ENCODE results near the gene SF3B1.

SF3B1 gene

GRCh38 chr2:197388866-197389587, 45.8 kb downstream of the SF3B1 start:
- H4K20me1 ChIP-seq (ENCODE audit: insufficient read depth, low read length, poor library complexity, severe bottlenecking): peaks cover 5% of the 10 kb centered on the region
- TF ChIP-seq EZH2phosphoT487 (IDR thresholded peaks at IDR 0.05; ENCODE audit: borderline replicate concordance): no peak
- TF ChIP-seq CTCF (conservative IDR thresholded peaks at IDR 0.05; ENCODE audit: low read length): no peak

GRCh38 chr2:197387179-197387578, 47.6 kb downstream of the SF3B1 start:
- H2AFZ ChIP-seq (ENCODE audit: low read length): no peak overlapping the region
- TF ChIP-seq EZH2phosphoT487 (IDR thresholded peaks at IDR 0.05; ENCODE audit: borderline replicate concordance) (no peak), CTCF (conservative IDR thresholded peaks at IDR 0.05; ENCODE audit: low read length) (no peak)
- H3K4me1 ChIP-seq (ENCODE audit: insufficient read depth, low read length, poor library complexity, severe bottlenecking): peaks cover 12% of the 10 kb centered on the region
- no peak overlapping the region for H3K4me2 ChIP-seq (ENCODE audit: low read depth, low read length, poor library complexity, severe bottlenecking)
- no peaks in the 10 kb centered on the region for H3F3A ChIP-seq (ENCODE audit: low read depth)
- H3K36me3 ChIP-seq (ENCODE audit: insufficient read depth, low read length): peaks cover 15% of the 10 kb centered on the region
- no peaks in the 10 kb centered on the region for H3K27me3 ChIP-seq (ENCODE audit: insufficient read depth, low read length, poor library complexity, severe bottlenecking)
- no peaks in the 10 kb centered on the region for H3K79me2 ChIP-seq (ENCODE audit: insufficient read depth, low read length)
- peaks cover 5% of the 10 kb centered on the region for H4K20me1 ChIP-seq (ENCODE audit: insufficient read depth, low read length, poor library complexity, severe bottlenecking)
- no peaks in the 10 kb centered on the region for H3K9me3 ChIP-seq (ENCODE audit: insufficient read depth, low read depth, low read length)
- no peak overlapping the region for H3K4me3 ChIP-seq (ENCODE audit: low read length, poor library complexity, severe bottlenecking)
- H3K9me2 ChIP-seq (replicated peaks; ENCODE audit: low read depth, low read length): no peaks in the 10 kb centered on the region
- no peak overlapping the region for H3K9ac ChIP-seq (ENCODE audit: low read depth, low read length, poor library complexity, severe bottlenecking)

More at GRCh38 chr2:197388866-197389587, 45.8 kb downstream of the SF3B1 start:
- Histone ChIP-seq H3K4me3 (ENCODE audit: low read length, poor library complexity, severe bottlenecking) (no peak overlapping the region), H3K9me3 (ENCODE audit: insufficient read depth, low read depth, low read length) (no peaks in the 10 kb centered on the region), H3F3A (ENCODE audit: low read depth) (no peaks in the 10 kb centered on the region), H3K4me2 (ENCODE audit: low read depth, low read length, poor library complexity, severe bottlenecking) (no peak overlapping the region), H2AFZ (ENCODE audit: low read length) (no peak overlapping the region), H3K4me1 (ENCODE audit: insufficient read depth, low read length, poor library complexity, severe bottlenecking) (peaks cover 4% of the 10 kb centered on the region), H3K9me2 (replicated peaks; ENCODE audit: low read depth, low read length) (no peaks in the 10 kb centered on the region), H3K36me3 (ENCODE audit: insufficient read depth, low read length) (peaks cover 30% of the 10 kb centered on the region), H3K79me2 (ENCODE audit: insufficient read depth, low read length) (no peaks in the 10 kb centered on the region), H3K27me3 (ENCODE audit: insufficient read depth, low read length, poor library complexity, severe bottlenecking) (no peaks in the 10 kb centered on the region), H3K9ac (ENCODE audit: low read depth, low read length, poor library complexity, severe bottlenecking) (no peak overlapping the region)

- Histone ChIP-seq H3K27me3 (ENCODE audit: insufficient read depth, low read length, poor library complexity, severe bottlenecking) (no peaks in the 10 kb centered on the region), H3K79me2 (ENCODE audit: insufficient read depth, low read length) (no peaks in the 10 kb centered on the region), H3K36me3 (ENCODE audit: insufficient read depth, low read length) (peaks cover 6% of the 10 kb centered on the region; the same call in 1 of the 2 replicates), H3K4me2 (ENCODE audit: low read depth, low read length, poor library complexity, severe bottlenecking) (no peak overlapping the region), H3K4me1 (ENCODE audit: insufficient read depth, low read length, poor library complexity, severe bottlenecking) (peaks cover 17% of the 10 kb centered on the region), H3K9me2 (replicated peaks; ENCODE audit: low read depth, low read length) (no peaks in the 10 kb centered on the region), H3K4me3 (ENCODE audit: low read length, poor library complexity, severe bottlenecking) (no peak overlapping the region), H3K9me3 (ENCODE audit: insufficient read depth, low read depth, low read length) (no peaks in the 10 kb centered on the region), H3F3A (ENCODE audit: low read depth) (no peaks in the 10 kb centered on the region), H3K9ac (ENCODE audit: low read depth, low read length, poor library complexity, severe bottlenecking) (no peak overlapping the region), H4K20me1 (ENCODE audit: insufficient read depth, low read length, poor library complexity, severe bottlenecking) (no peaks in the 10 kb centered on the region), H2AFZ (ENCODE audit: low read length) (no peak overlapping the region)
- TF ChIP-seq CTCF (conservative IDR thresholded peaks at IDR 0.05; ENCODE audit: low read length) (no peak), EZH2phosphoT487 (IDR thresholded peaks at IDR 0.05; ENCODE audit: borderline replicate concordance) (no peak)
Measured at GRCh38 chr2:197386242-197386641, 48.6 kb downstream of the SF3B1 start.
